Mesendoderm (in vitro differentiated cells): Measurements from ENCODE around the gene MTMR4. TPM values are rescaled to one million over a fixed set of nuclear protein-coding genes. Genes with fewer than 3 reads are reported as not detected.
"Not testable (repeated sequence)": the region's sequence is repeated elsewhere in the genome, so short reads cannot be mapped to it uniquely, and the experiment has no call there.

Experiments used
- DNase-seq: peaks from one replicate; pipeline ENCODE4 v3.0.0; 2013
- H2AK5ac ChIP-seq: 2 replicates; pipeline ENCODE4 v1.6.1; 2013; ENCODE audit warnings: low read length, inconsistent platforms
- H2BK120ac ChIP-seq: 2 replicates; pipeline ENCODE4 v1.6.1; 2013; ENCODE audit warnings: low read depth, mild to moderate bottlenecking, low read length, moderate library complexity, mixed read lengths
- H2BK15ac ChIP-seq: replicated peaks from 2 replicates; pipeline ENCODE4 v1.6.1; 2013; ENCODE audit warnings: low read depth, mild to moderate bottlenecking, moderate library complexity
- H2BK5ac ChIP-seq: 2 replicates; pipeline ENCODE4 v1.6.1; 2013; ENCODE audit warnings: low read length, inconsistent platforms
- H3K18ac ChIP-seq: 2 replicates; pipeline ENCODE4 v1.6.1; 2013; ENCODE audit warnings: mild to moderate bottlenecking, low read length, mixed read lengths
- H3K23ac ChIP-seq: one replicate; pipeline ENCODE4 v1.6.1; 2013; ENCODE audit warnings: low read length
- H3K27ac ChIP-seq: 2 replicates; pipeline ENCODE4 v1.5.1; 2013; ENCODE audit warnings: low read depth, mild to moderate bottlenecking, inconsistent platforms, low read length, moderate library complexity
- H3K27me3 ChIP-seq: 2 replicates; pipeline ENCODE4 v1.6.1; 2013; ENCODE audit warnings: low read length, control low read depth, mild to moderate bottlenecking, inconsistent platforms; ENCODE audit not compliant: insufficient read depth, poor library complexity
- H3K36me3 ChIP-seq: 2 replicates; pipeline ENCODE4 v1.6.1; 2013; ENCODE audit warnings: low read length, inconsistent platforms; ENCODE audit not compliant: control insufficient read depth, insufficient read depth
- H3K4ac ChIP-seq: one replicate; pipeline ENCODE4 v1.6.1; 2013; ENCODE audit warnings: low read depth, mild to moderate bottlenecking, low read length, moderate library complexity
- H3K4me1 ChIP-seq: 2 replicates; pipeline ENCODE4 v1.6.1; 2013; ENCODE audit warnings: low read depth, low read length, inconsistent platforms; ENCODE audit not compliant: control insufficient read depth
- H3K4me2 ChIP-seq: 2 replicates; pipeline ENCODE4 v1.6.1; 2013; ENCODE audit warnings: low read length
- H3K4me3 ChIP-seq: 2 replicates; pipeline ENCODE4 v1.5.1; 2013; ENCODE audit warnings: mild to moderate bottlenecking, low read length
- H3K56ac ChIP-seq: one replicate; pipeline ENCODE4 v1.6.1; 2013; ENCODE audit warnings: low read length
- H3K79me1 ChIP-seq: 2 replicates; pipeline ENCODE4 v1.6.1; 2013; ENCODE audit warnings: low read length, inconsistent platforms
- H3K79me2 ChIP-seq: 2 replicates; pipeline ENCODE4 v1.6.1; 2013; ENCODE audit warnings: mild to moderate bottlenecking, low read length; ENCODE audit not compliant: control insufficient read depth, insufficient read depth
- H3K9ac ChIP-seq: 2 replicates; pipeline ENCODE4 v1.6.1; 2013; ENCODE audit warnings: low read length, inconsistent platforms
- H4K5ac ChIP-seq: one replicate; pipeline ENCODE4 v1.6.1; 2013; ENCODE audit warnings: low read length
- H4K8ac ChIP-seq: one replicate; pipeline ENCODE4 v1.6.1; 2013; ENCODE audit warnings: low read depth, mild to moderate bottlenecking, control low read depth, low read length, moderate library complexity
- WGBS: extraction: QIAGEN DNeasy Blood & Tissue Kit; methylation state at CpG from one replicate; pipeline ENCODE4 v1.1.7; 2013; ENCODE audit warnings: low lambda C conversion rate, missing lambda C conversion rate; ENCODE audit not compliant: insufficient coverage; ENCODE audit errors: extremely low coverage; 5-methylcytosine and 5-hydroxymethylcytosine counted together
- polyA plus RNA-seq, 2 experiments: library from polyadenylated mRNA; stranded (reverse); fragments of 200-250 nt; gene quantifications; one replicate each; pipeline ENCODE4 v1.2.3, GENCODE V29; 2013

Gene MTMR4
- 10.5 TPM for polyA plus RNA-seq (2013, experiment 1 of 2)
- polyA plus RNA-seq (2013, experiment 2 of 2) = 10.3 TPM

DNA sequence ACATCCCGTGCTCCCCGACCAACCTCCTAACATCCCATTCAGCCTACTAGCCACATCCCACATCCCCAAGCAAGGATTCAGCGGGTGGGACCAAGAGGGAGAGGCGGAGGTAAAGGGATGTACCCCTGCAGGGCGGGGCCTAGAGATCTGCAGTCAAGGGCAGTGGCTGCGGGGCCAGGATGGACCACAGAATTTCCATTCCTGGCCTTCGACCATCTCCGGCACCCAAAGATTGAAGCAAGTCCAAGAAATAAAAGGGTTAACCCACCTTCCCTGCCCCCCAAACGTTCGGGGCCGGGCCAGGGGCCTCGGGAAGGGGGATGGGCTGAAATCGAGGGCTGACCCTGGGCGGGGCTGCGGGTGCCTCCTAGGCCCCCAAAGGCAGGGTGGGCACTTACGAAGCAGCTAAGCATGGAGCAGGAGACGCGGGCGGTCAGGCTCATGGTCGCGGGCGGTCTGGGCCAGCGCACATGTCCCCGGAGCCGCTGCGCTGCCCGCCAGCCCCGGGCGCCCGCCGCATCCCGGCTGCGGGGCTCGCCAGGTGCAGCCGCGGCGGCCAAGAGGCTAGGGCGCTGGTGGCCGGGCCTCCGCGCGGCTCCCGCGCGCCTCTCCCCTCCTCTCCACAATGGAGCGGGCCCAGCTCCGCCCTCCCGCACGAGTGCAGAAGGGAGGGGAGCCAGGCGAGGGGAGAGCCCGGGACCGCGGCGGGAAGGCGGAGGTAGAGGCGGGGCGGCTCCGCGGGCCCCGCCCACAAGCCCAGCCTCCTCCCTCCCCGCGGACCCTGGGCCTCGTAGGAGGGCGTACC, at the start of gene MTMR4:
Gene MTMR4 (minus strand): TSS at position 674 of the 805 bp plus-strand sequence. CDS start 231 bp downstream, at position 443.
- no CpG with 5 or more reads among the region's 64 CpGs for WGBS
- Histone ChIP-seq H4K8ac (peak within 1 kb of the TSS; percentile 95), H3K79me2 (peaks cover 2% of the 10 kb centered on the region), H3K4ac (peak within 1 kb of the TSS; percentile 58), H3K79me1 (peaks cover 13% of the 10 kb centered on the region), H2BK5ac (no peak within 1 kb of the TSS), H2BK120ac (no peak within 1 kb of the TSS), H3K4me3 (peak within 1 kb of the TSS; percentile 82), H3K23ac (no peak within 1 kb of the TSS), H2AK5ac (peak within 1 kb of the TSS; percentile 22), H3K4me2 (peak within 1 kb of the TSS; percentile 85), H3K27ac (peak within 1 kb of the TSS; percentile 63), H3K18ac (peak within 1 kb of the TSS; percentile 81), H3K4me1 (peaks cover 4% of the 10 kb centered on the region), H2BK15ac (no peak within 1 kb of the TSS), H3K9ac (peak within 1 kb of the TSS; percentile 85), H3K36me3 (peaks cover 6% of the 10 kb centered on the region), H3K56ac (peak within 1 kb of the TSS; percentile 93), H3K27me3 (no peaks in the 10 kb centered on the region), H4K5ac (no peak within 1 kb of the TSS)
- peak; percentile 92 for DNase-seq

DNA sequence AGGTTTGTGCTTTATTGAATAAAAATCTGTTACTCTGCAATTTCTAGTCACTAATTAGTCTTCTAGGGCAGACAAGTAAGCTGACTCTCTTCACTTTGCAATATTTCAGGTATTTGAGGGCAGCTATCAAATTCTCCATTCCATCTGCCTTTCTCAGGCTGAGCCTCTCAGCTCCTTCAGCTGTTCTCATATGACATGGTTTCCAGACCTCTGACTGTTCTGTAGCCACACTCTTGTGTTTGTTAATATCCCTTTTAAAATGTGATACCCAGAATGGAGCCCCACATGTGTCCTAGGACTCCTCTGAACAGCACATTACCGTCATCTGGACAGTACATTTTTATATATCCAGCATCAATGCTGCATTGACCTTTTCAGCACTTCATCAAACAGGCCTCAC, 46.1 kb upstream of the MTMR4 start:
- no CpG with 5 or more reads among the region's 1 CpG for WGBS
- Histone ChIP-seq H3K27me3 (no peaks in the 10 kb centered on the region), H3K27ac (no peak overlapping the region), H4K5ac (no peak overlapping the region), H3K4ac (no peak overlapping the region), H3K4me1 (no peaks in the 10 kb centered on the region), H4K8ac (no peak overlapping the region), H3K4me3 (no peak overlapping the region), H3K56ac (no peak overlapping the region), H3K9ac (no peak overlapping the region), H3K79me2 (no peaks in the 10 kb centered on the region), H2BK15ac (no peak overlapping the region), H3K23ac (no peak overlapping the region), H2AK5ac (no peak overlapping the region), H3K79me1 (no peaks in the 10 kb centered on the region), H2BK5ac (no peak overlapping the region), H3K4me2 (no peak overlapping the region), H3K36me3 (no peaks in the 10 kb centered on the region), H3K18ac (no peak overlapping the region), H2BK120ac (no peak overlapping the region)
- no peak for DNase-seq

DNA sequence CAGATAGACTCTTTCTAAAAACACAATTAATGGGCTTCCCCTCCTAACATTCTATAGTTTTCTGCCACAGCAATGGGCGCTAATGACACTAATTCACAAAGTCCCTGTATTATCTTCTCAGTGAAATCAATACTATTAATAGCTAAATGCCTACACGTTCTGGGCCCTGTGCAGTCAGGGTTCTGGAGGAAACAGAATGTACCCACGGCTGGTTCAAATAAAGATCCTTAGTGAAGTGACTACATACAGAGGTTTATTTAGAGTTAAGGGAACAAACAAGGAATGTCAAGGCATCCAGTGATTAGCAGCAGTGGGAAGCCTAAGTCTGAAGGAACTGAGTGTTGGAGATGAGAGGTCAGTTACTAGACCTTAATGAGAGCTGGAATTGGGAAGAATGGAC, 43.5 kb upstream of the MTMR4 start:
- H2AK5ac ChIP-seq = no peak overlapping the region
- no peak overlapping the region for H4K8ac ChIP-seq
- H3K9ac ChIP-seq = no peak overlapping the region
- H3K4me1 ChIP-seq = no peaks in the 10 kb centered on the region
- no peak for DNase-seq
- H3K27ac ChIP-seq = no peak overlapping the region
- H3K4me2 ChIP-seq = no peak overlapping the region
- H2BK5ac ChIP-seq = no peak overlapping the region
- WGBS = no CpG with 5 or more reads among the region's 3 CpGs
- H2BK120ac ChIP-seq = no peak overlapping the region
- H3K79me1 ChIP-seq = no peaks in the 10 kb centered on the region
- H3K27me3 ChIP-seq = no peaks in the 10 kb centered on the region
- H3K4me3 ChIP-seq = no peak overlapping the region
- H2BK15ac ChIP-seq = no peak overlapping the region
- no peaks in the 10 kb centered on the region for H3K36me3 ChIP-seq
- no peak overlapping the region for H4K5ac ChIP-seq
- no peak overlapping the region for H3K4ac ChIP-seq
- no peaks in the 10 kb centered on the region for H3K79me2 ChIP-seq
- H3K56ac ChIP-seq = no peak overlapping the region
- H3K23ac ChIP-seq = no peak overlapping the region
- H3K18ac ChIP-seq = no peak overlapping the region

DNA sequence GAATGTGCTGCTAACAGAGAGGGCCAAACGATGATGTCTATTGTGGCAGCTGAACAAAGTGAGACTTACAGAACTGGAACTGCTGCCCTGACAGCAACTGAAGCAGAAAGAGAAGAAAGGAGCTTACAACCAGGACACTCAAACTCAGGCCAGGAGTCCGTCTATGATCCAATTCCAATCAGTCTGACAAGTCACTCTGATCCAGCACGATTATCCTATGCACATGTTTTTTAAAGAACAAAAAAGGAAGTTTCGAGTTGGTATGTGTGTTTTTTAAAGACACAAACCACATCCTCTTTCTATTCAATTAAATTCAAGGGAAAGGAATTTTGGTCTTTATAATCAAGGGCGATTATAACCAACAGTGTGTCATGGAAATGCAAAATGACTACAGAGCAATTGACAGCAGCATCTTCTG, 42.4 kb upstream of the MTMR4 start:
- no peaks in the 10 kb centered on the region for H3K79me2 ChIP-seq
- H2BK120ac ChIP-seq = no peak overlapping the region
- H2AK5ac ChIP-seq = no peak overlapping the region
- no peak overlapping the region for H3K23ac ChIP-seq
- H4K8ac ChIP-seq = no peak overlapping the region
- no peak overlapping the region for H3K56ac ChIP-seq
- no peak overlapping the region for H3K4me3 ChIP-seq
- no peak overlapping the region for H3K18ac ChIP-seq
- no peak overlapping the region for H2BK5ac ChIP-seq
- H3K9ac ChIP-seq = no peak overlapping the region
- H3K36me3 ChIP-seq = no peaks in the 10 kb centered on the region
- H3K27me3 ChIP-seq = no peaks in the 10 kb centered on the region
- no CpG with 5 or more reads among the region's 5 CpGs for WGBS
- H3K79me1 ChIP-seq = no peaks in the 10 kb centered on the region
- H3K27ac ChIP-seq = no peak overlapping the region
- no peak for DNase-seq
- H3K4me1 ChIP-seq = no peaks in the 10 kb centered on the region
- no peak overlapping the region for H3K4ac ChIP-seq
- H3K4me2 ChIP-seq = no peak overlapping the region
- no peak overlapping the region for H2BK15ac ChIP-seq
- H4K5ac ChIP-seq = no peak overlapping the region

DNA sequence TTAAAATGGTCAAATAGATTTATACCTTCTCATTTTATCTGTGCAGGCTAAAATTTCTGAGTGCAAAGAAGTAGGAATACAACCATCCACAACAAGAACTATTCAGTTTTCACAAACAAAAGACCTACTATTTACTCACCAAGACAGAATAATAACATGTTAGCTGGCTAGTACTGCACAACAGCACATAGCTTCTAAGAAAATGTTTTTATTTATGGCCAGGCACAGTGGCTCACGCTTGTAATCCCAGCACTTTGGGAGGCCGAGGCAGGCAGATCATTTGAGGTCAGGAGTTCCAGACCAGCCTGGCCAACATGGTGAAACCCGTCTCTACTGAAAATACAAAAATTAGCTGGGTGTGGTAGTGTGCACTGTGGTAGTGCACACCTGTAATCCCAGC, 40.7 kb upstream of the MTMR4 start:
- not testable (repeated sequence) for H2BK15ac ChIP-seq, H2BK5ac ChIP-seq, H3K23ac ChIP-seq, H2BK120ac ChIP-seq, H3K9ac ChIP-seq, DNase-seq, H3K27me3 ChIP-seq, H3K4ac ChIP-seq, H3K18ac ChIP-seq, H3K4me3 ChIP-seq, H4K5ac ChIP-seq, H3K79me1 ChIP-seq, H3K27ac ChIP-seq, H3K4me1 ChIP-seq, H3K79me2 ChIP-seq, H3K4me2 ChIP-seq, H3K36me3 ChIP-seq, H4K8ac ChIP-seq, H2AK5ac ChIP-seq, H3K56ac ChIP-seq
- no CpG with 5 or more reads among the region's 3 CpGs for WGBS
